GM12865 (cell line): ENCODE results near the gene EHD2.
"Not testable (repeated sequence)": the region's sequence is repeated elsewhere in the genome, so short reads cannot be mapped to it uniquely, and the experiment has no call there.

Source experiments
- DNase-seq: peaks from one replicate; pipeline ENCODE4 v3.0.0; 2010; ENCODE audit warnings: low read depth
- H3K4me3 ChIP-seq: 2 replicates; pipeline ENCODE4 v1.5.1; 2011; ENCODE audit warnings: mild to moderate bottlenecking, low read depth, low read length, control low read depth
- CTCF ChIP-seq: IDR thresholded peaks from 2 replicates; pipeline ENCODE4 v1.5.1; 2011; ENCODE audit warnings: low read length, control low read depth, low read depth, inconsistent platforms; ENCODE audit not compliant: insufficient read depth; ENCODE audit errors: missing control alignments

Gene EHD2

GRCh38 chr19:47716270-47716937 lies 3.2 kb downstream of the EHD2 start:
- TF ChIP-seq CTCF: no peak
- no peak overlapping the region for H3K4me3 ChIP-seq
- no peak for DNase-seq

GRCh38 chr19:47718415-47719046 lies 5.3 kb downstream of the EHD2 start:
- not testable (repeated sequence) for H3K4me3 ChIP-seq, DNase-seq

- DNase-seq: no peak
- TF ChIP-seq CTCF: no peak
- H3K4me3 ChIP-seq: no peak overlapping the region
Measured at GRCh38 chr19:47719047-47719859, 6.0 kb downstream of the EHD2 start.

- DNase-seq: no peak
- no peak for TF ChIP-seq CTCF
- no peak overlapping the region for H3K4me3 ChIP-seq
Measured at GRCh38 chr19:47720669-47721422, 7.6 kb downstream of the EHD2 start.

GRCh38 chr19:47723581-47723940 lies 10.3 kb downstream of the EHD2 start:
- TF ChIP-seq CTCF: no peak
- DNase-seq: no peak
- no peak overlapping the region for H3K4me3 ChIP-seq

- no peak overlapping the region for H3K4me3 ChIP-seq
- TF ChIP-seq CTCF: no peak
- no peak for DNase-seq
Measured at GRCh38 chr19:47725759-47726401, 12.7 kb downstream of the EHD2 start.
